HG03378 (cell line): ENCODE data around the gene GAA.

Experiments
- ATAC-seq: cut with Tn5 transposase; IDR thresholded peaks from one replicate; pipeline ENCODE4 v1.9.1; 2021; ENCODE audit warnings: mild to moderate bottlenecking, moderate library complexity; ENCODE audit not compliant: unreplicated experiment

The GAA gene

GRCh38 chr17:80115159-80115558 lies 13.8 kb downstream of the GAA start:
- ATAC-seq = no peak

- ATAC-seq = no peak
These were observed 15.0 kb downstream of the GAA start for GRCh38 chr17:80116276-80116920.

GRCh38 chr17:80116921-80117380 lies 15.6 kb downstream of the GAA start:
- no peak for ATAC-seq

- no peak for ATAC-seq
These were observed 16.4 kb downstream of the GAA start for GRCh38 chr17:80117491-80118401.

GRCh38 chr17:80118601-80119270 lies 17.4 kb downstream of the GAA start:
- ATAC-seq = no peak

GRCh38 chr17:80119271-80119791 lies 17.9 kb downstream of the GAA start:
- no peak for ATAC-seq

- ATAC-seq = no peak
These were observed 18.5 kb downstream of the GAA start for GRCh38 chr17:80119839-80120238.

GRCh38 chr17:80122026-80122575 lies 20.7 kb downstream of the GAA start:
- ATAC-seq = no peak

- ATAC-seq = no peak
These were observed 21.6 kb downstream of the GAA start for GRCh38 chr17:80122926-80123505.

GRCh38 chr17:80123791-80124190 lies 22.4 kb downstream of the GAA start:
- no peak for ATAC-seq

GRCh38 chr17:80124351-80124981 lies 23.1 kb downstream of the GAA start:
- ATAC-seq = no peak

- no peak for ATAC-seq
These were observed 24.5 kb downstream of the GAA start for GRCh38 chr17:80125656-80126448.

- ATAC-seq = no peak
These were observed 25.0 kb downstream of the GAA start for GRCh38 chr17:80126449-80126715.

GRCh38 chr17:80129006-80129565 lies 27.7 kb downstream of the GAA start:
- no peak for ATAC-seq

- no peak for ATAC-seq
These were observed 29.6 kb downstream of the GAA start for GRCh38 chr17:80130992-80131391.

GRCh38 chr17:80132906-80133625 lies 31.7 kb downstream of the GAA start:
- ATAC-seq = no peak

- no peak for ATAC-seq
These were observed 32.2 kb downstream of the GAA start for GRCh38 chr17:80133626-80133970.

- ATAC-seq = no peak
These were observed 35.8 kb downstream of the GAA start for GRCh38 chr17:80137131-80137530.
